T-helper 1 cell treated with Interleukin-12 subunit alpha and Interleukin-12 subunit beta and Interleukin-4 antibody, amounts not matched to agents 30 ng/mL and 1 ng/mL, for 36 hours (primary cell): ENCODE data around the gene ZNF845. TPM values are rescaled to one million over a fixed set of nuclear protein-coding genes. Genes with fewer than 3 reads are reported as not detected.
"Not testable (repeated sequence)": the region's sequence is repeated elsewhere in the genome, so short reads cannot be mapped to it uniquely, and the experiment has no call there.

Source experiments
- intact Hi-C: fragments of 100-400 bp; cut with micrococcal nuclease; formaldehyde crosslinking; loops from one replicate; pipeline ENCODE4 v1.15.1; 2024
- total RNA-seq: library from RNA; stranded (reverse); gene quantifications from 2 replicates; pipeline ENCODE4 v1.2.3, GENCODE V29; 2022

Gene ZNF845
- total RNA-seq, result 10.0 and 10.2 TPM in 2 replicates

DNA sequence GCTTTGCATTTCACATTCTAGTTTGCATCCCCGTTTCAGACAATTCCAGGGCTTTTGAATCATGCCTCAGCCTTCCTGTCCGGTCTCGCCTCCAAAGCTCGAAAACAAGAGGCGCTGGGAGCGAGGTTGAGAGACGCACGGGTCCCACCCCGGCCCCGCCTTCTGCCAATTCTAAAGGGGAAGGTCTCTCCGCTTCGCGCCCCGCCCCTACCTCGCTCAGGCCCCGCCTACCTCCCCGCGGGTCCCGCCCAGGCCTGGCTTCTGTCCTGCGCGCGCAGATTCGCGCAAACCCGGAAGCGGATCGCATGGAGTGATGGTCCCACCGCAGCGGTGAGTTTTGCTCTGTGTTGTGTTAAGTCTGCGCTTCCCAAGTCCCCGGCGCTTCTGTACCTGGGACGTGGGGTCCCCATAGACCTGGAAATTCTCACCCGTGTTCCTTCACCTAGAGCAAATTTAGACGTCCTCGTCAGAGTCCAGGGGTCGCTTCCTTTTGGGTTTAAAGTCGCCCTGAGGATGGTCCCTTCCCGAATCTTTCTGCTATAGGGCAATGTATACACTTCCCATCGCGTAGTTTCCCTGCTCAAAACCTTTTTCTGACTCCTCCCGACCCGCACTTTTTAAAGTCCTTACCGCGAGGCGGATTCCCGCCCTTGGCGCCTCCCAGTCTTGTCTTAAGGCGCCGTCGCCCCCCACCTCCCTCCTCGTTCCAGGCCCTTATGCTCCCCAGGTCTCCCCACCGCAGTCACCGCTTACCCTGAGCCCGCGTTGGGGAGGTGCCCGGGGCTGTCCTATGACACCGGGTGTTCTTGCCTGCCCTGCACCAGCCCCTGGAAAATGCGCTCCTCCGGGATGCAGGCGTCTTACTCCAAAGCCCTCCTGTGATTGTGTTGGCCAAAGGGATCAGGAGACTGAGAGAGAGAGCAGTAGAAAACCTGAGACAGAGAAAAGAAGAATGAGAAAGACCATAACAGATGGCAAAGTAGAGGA lies at the start of gene ZNF845:
ZNF845 (plus strand) TSS at position 287 of the 987 bp plus-strand sequence. CDS start 7,559 bp downstream, outside the sequence.
- intact Hi-C loops, result loop anchor here (1.0 to 5.0 kb wide), 15 partner anchors 32 to 1407 kb away; partner anchors contain the start of genes ZNF160, ZNF320, ZNF480 and ZNF525

DNA sequence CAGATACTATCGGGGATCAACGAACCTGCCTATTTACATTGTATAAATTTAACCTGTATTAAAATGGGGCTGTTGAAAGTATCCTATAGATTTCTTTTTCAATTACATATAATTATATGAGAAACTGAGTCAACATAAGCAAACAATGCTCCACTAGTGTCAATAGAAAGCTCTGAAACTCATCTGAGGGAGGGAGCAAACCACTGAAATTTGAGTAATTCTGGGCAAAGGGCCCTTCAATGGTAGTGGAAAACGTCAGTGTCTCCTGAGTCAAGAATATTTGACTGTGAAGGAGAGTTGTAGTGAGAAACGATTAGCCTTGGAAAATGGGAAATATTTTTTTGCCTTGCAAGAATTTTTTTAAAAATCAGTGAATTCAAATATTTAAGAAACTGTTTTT lies 48.5 kb upstream of the ZNF845 start:
- intact Hi-C loops, result no loop called here

DNA sequence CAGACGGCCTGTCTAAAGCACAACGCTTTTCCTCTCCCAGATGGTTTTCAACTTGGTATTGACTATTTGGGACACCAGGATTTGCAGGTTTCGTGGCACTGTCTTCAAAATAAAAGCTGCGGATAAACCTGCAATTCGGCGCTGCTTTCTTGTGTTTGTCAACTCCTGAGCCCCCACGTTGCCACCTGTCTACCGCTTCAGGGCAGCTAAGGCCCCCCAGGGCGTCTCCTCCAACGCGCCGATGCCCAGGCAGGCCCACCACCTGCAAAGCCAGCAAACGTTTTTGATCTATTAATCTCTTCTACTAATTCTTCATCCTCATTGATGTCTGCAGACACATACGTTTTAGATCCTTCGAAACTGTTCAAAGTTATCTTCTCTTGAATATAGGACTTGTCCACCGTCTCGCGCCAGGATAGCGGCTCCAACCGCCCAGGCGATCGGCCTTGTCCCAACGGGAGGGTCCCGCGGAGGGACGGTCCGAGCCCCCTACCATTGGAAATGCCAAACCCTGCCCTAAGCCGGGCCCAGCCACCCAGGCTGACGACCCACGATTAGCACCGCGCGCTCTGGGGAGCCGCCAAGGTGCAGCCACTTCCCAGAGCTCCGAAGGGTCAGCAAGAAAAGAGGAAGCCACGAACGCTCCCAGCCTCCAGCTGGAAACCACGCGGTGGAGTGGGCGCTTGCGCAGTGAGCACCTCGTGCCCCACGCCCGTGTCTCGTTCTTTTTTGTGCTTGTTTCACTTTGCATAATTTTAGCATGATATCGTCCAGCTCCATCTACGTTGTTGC lies 42.6 kb upstream of the ZNF845 start:
- intact Hi-C loops, result no loop called here

DNA sequence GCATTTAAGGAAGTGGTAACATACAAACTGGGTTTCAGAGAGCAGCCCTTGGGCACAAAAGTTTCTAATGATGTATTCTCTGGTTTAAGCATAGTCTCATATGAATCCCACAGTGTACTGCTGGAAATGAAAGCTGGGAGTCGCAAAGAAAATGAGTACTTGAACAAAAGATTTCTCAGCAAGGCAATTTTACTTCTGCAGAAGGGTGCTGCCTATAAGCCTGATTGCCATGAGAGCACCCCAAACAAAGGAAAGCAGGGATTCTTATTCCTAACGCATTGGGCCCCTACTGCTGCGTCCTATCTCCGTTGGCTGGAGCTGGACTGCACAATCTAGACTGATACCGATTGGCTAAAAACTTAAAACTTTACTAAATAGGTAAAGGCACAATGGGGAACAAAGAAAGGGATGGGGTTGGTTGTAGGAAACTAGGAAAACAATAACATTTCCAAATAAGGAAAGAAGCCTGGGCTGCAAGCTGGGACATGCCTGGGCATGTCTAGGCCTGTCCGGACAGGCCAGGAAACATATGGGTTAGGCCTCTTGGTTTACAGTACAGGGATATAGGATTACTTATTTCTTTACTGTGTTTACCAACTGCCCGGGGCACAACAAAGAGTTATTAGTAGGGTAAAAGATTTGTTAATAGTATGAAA lies 38.6 kb upstream of the ZNF845 start:
- intact Hi-C loops, result no loop called here

DNA sequence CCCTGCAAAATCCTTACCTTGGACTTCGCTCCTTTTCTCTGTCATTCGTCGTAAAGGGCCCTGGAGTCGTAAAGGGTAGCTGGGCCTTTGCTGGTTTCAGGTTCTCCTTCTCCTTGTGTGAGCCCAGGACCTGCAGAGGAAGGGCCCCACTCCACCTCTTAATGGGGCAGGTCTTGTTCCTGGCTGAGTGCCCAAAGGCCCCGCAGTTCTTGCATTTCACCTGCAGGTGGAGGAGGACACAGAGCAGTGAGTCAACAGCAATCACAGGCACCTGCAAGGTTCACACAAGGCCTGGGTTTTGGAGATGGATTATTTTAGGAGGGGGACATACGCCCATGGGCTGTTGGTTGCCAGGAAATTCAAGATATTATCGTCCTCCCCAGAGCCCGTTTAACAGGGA lies 32.2 kb upstream of the ZNF845 start:
- intact Hi-C loops, result not testable (repeated sequence)

DNA sequence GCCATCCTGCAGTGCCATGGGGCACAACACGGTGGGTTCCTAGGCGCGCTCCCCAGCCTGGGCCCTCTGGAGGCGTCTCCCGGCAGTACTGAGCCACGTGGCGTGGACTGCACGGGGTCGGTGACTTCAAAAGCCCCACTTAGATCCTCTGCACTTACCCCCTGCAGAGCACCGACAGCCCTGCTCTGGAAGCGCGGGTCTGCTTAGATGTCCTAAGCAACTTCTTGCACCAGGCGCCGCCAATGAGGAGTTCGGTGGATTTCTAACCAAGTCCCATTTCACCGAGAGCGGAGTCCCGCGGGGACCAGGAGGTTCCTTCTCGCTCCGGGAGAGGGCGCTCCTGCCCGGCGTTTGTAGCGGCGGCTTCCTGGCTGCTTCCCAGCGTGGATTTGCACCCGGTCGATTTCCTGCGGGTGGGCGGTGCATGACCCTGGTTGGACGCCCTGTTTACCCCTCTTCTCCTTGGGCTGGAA lies 25.2 kb upstream of the ZNF845 start:
- intact Hi-C loops, result no loop called here

DNA sequence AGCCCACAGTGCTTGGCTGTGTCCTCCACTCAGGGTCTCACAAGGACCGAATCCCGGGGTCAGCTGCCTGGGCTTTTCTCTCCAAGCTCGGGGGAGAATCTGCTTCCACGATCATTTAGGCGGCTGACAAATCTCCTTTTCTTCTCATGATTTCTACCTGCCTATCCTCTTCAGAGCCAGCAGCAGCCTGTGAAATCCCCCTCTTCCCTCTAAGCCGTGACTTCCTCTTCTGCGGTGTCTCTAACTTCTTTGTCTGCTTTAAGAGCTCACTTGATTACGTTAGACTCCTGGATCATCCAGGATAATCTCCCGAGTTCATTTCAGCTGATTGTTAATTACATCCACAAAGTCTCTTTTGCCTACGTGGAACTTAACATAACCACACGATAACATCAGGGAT lies 22.5 kb upstream of the ZNF845 start:
- intact Hi-C loops, result no loop called here

DNA sequence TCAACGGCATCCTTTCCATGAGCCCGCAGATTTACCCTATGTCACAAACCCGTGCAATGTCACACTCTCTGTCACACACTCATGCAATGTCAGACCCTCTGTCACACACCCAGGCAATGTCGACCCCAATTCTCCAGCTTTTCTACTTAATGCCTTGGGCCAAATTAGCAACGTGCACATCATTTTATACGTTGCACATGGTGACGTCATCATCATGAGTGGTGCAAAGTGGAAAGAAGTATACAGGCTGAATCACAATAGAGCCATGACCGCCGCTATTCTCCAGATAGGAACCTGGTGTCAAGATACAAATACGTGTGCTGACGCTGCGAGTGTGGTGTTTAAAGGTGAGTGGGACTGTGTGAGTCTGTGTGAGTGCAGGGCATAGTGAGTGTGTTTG lies 21.7 kb upstream of the ZNF845 start:
- intact Hi-C loops, result no loop called here

DNA sequence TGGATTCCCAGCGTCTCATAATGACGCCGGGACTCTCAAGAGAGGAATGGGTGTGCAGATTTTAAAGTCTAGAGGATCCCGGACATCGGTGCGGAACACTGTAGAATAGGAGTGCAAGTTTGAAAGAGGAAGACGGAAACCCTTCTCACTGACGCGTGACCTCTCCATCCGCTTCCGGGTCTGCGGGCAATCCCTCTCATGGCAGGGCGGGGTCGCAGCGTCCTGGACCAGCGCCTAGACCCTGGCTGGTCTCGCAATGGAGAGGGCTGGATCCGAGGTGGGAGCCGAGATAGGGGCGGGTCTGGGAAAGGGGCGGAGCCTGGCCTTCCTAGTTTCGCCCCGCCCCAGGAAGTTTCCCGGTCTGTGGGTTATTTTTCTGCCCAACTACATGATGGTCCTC lies 4.6 kb upstream of the ZNF845 start:
- intact Hi-C loops, result no loop called here

DNA sequence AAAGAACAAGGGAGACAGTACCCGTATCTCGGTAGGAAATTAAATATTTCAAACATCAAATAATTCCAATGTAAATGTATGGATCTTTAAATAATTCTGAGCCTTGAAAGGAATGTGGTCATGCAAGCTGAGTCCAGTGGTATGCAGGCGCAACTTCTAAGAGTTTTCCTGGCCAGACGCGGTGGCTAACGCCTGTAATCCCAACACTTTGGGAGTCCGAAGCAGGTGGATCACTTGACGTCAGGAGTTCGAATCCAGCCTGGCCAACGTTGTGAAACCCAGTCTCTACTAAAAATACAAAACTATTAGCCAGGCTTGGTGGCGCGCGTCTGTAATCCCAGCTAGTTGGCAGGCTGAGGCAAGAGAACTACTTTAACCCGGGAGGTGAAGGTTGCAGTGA lies 1.1 kb upstream of the ZNF845 start:
- intact Hi-C loops, result loop anchor here (2.0 to 5.0 kb wide), 3 partner anchors 1036 to 1406 kb away; partner anchors contain the start of genes ZNF480, ZNF613 and ZNF836

DNA sequence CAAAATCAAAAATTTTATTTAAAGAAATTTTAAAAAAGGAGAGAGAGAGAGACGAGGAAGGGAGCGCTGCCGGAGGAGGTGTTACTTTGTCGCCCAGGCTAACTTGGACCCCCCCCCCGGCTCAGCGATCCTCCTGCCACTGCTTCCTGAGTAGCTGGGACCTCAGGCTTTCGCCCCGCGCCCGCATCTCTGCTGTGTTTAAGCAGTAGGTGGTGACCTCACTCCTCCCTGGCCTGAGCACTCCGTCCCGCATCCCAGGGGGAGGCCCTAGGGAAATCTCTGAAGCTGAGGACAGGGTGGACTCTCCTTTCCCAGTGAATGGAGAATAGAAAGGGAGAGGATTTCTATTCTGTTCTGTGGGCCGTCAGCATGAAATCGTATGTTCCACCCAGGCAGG lies 485 bp upstream of the ZNF845 start:
- intact Hi-C loops, result loop anchor here (1.0 to 5.0 kb wide), 15 partner anchors 32 to 1406 kb away; partner anchors contain the start of genes ZNF160, ZNF320, ZNF480 and ZNF525

DNA sequence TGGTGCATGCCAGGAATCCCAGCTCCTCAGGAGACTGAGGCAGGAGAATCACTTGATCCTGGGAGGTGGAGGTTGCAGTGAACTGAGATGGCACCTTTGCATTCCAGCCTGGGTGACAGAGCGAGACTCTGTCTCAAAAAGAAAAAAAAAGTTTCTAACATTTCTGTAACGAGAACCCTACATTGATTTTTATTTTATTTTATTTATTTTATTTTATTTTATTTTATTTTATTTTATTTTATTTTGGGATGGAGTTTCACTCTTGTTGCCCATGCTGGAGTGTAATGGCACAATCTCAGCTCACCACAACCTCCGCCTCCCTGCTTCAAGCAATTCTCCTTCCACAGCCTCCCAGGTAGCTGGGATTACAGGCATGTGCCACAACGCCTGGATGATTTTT lies 10.9 kb downstream of the ZNF845 start:
- intact Hi-C loops, result not testable (repeated sequence)

DNA sequence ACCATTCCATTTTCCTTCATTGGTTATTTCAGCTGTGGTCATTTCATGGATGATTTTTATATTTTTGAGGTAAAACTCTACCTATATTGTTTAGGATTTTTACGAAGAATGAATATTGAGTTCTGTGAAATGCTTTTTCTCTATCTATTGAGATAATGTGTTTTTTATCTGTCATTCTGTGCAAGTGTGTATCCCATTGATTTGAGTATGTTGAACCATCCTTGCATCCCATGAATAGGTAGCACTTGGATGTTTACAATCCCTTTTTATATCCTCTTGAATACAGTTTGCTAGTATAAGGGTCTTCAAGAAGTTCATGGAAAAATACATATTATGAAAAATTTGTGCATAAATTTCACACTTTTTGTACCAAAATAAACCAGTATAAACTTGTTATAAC lies 22.2 kb downstream of the ZNF845 start:
- intact Hi-C loops, result no loop called here

DNA sequence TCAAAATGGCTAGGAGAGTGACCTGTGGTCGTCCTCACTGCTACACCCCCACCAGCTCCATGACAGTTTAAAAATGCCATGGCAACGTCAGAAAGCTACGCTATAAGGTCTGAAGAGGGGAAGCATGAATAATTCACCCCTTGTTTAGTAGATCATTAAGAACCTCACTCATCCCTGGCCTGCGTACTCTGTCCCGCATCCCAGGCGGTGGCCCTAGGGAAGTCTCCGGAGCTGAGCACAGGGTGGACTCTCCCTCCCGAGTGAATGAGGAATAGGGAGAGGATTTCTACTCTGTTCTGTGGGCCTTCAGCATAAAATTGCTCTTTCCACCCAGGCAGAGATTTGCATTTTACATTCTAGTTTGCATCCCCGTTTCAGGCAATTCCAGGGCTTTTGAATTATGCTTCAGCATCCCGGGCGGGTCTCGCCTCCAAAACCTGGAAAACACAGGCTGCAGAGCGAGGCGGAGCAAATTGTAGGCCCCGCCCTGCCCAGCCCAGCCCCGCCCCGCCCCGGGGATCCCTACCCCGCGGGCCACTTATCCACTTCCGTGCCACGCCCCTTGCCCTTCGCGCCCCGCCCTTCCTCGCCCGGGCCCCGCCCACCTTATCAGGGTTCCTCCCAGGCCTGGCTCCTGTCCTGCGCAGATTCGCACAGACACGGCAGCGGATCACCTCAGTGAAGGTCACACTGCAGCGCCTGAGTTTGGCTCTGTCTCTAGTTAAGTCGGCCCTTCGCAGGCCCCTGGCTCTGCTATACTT lies 24.5 kb downstream of the ZNF845 start:
- intact Hi-C loops, result no loop called here

DNA sequence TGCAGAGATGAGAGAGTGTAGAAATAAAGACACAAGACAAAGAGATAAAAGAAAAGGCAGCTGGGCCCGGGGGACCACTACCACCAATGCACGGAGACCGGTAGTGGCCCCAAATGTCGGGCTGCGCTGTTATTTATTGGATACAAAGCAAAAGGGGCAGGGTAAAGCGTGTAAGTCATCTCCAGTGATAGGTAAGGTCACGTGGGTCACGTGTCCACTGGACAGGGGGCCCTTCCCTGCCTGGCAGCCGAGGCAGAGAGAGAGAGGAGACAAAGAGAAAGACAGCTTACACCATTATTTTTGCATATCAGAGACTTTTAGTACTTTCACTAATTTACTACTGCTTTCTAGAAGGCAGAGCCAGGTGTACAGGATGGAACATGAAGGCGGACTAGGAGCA lies 26.5 kb downstream of the ZNF845 start:
- intact Hi-C loops, result not testable (repeated sequence)

DNA sequence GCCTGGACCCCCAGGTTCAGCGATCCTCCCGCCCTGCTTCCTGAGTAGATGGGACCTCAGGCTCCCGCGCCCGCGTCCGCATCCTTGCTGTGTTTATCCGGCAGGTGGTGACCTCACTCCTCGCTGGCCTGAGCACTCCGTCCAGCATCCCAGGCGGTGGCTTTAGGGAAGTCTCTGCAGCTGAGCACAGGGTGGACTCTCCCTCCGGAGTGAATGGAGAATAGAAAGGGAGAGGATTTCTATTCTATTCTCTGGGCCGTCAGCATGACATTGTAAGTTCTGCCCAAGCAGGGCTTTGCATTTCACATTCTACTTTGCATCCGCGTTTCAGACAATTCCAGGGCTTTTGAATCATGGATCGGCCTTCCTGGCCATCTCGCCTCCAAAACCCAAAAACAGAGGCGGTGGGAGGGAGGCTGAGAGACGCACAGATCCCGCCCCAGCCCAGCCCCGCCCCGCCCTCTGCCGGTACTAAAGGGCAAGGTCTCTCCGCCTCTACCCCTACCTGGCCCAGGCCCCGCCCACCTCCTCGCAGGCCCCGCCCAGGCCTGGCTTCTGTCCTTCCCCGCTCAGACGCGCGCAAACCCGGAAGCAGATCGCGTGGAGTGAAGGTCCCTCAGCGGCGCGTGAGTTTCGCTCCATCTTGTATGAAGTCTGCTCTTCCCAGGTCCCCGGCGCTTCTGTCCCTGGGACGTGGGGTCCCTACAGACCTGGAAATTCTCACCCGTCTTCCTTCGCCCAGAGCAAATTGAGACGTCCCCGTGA lies 31.8 kb downstream of the ZNF845 start, which contains the start of gene ZNF525:
ZNF525 (plus strand) TSS at position 572 of the 765 bp plus-strand sequence. CDS start 6,577 bp downstream, outside the sequence.
- intact Hi-C loops, result loop anchor here (1.0 to 2.0 kb wide), 17 partner anchors 30 to 1176 kb away; partner anchors contain the start of genes MYADM, ZNF160, ZNF665 and ZNF761

DNA sequence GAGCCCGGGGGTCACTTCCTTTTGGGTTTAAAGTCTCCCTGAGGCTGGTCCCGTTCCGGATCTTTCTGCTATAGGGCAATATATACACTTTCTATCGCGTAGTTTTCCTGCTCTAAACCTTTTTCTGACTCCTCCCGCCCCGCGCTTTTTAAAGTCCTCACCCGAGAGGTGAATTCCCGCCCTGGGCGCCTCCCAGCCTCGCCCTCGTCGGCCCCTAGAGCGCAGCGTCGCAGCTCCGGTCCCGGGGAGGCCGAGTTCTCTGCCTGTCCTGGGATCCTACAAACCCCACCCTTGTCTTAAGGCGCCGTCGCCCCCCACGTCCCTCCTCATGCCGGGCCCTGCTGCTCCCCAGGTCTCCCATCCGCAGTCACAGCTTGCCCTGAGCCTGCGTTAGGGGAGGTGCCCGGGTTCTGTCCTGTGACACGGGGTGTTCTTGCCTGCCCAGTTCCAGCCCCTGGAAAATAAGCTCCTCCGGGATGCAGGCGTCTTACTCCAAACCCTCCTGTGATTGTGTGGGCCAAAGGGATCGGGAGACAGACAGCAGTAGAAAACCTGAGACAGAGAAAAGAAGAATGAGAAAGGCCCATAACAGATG lies 32.4 kb downstream of the ZNF845 start:
- intact Hi-C loops, result loop anchor here (1.0 to 2.0 kb wide), 17 partner anchors 29 to 1177 kb away; partner anchors contain the start of genes MYADM, ZNF160, ZNF665 and ZNF761

DNA sequence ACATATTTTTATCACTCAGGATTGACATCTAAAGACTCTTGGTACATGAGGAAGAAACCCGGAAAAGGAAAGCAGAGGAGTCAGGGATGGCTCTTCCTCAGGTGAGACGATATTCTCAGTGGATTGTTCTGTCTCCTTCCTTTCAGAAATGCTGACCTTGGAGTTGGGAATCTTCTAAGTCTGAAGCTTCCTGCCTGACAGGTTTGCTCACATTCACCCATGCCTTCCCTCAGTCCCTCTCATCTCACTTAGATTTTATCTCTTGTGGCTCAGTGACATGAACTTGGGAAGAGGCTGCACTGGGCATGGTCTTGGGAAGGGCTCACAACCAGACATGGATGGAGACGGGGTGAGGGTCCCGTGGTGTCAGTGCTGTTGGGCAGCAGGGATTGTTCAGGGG lies 38.6 kb downstream of the ZNF845 start:
- intact Hi-C loops, result no loop called here

DNA sequence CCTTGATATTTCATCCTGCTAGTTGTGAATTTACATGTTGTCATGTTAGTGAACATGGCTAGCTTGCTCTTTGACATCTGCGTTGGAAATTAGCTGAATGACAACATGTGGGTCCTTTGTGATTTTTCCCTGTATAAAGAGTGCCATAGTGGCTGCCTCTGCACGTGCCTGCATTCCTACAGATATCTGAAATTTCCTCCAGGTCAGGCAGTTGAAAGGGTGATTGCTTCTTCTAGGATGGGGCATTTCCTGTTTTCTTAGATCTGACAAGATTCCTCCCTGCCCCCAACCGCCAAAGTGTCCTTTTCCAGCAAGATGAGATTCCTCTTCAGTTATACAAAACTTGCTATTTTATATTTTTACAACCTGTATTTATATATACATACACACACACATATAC lies 40.7 kb downstream of the ZNF845 start:
- intact Hi-C loops, result no loop called here
